HG03457 (cell line): ENCODE measurements around the gene LRP3.

Source experiments
- ATAC-seq: cut with Tn5 transposase; IDR thresholded peaks from one replicate; pipeline ENCODE4 v1.9.1; 2021; ENCODE audit warnings: moderate number of reproducible peaks; ENCODE audit not compliant: unreplicated experiment

Gene LRP3

DNA sequence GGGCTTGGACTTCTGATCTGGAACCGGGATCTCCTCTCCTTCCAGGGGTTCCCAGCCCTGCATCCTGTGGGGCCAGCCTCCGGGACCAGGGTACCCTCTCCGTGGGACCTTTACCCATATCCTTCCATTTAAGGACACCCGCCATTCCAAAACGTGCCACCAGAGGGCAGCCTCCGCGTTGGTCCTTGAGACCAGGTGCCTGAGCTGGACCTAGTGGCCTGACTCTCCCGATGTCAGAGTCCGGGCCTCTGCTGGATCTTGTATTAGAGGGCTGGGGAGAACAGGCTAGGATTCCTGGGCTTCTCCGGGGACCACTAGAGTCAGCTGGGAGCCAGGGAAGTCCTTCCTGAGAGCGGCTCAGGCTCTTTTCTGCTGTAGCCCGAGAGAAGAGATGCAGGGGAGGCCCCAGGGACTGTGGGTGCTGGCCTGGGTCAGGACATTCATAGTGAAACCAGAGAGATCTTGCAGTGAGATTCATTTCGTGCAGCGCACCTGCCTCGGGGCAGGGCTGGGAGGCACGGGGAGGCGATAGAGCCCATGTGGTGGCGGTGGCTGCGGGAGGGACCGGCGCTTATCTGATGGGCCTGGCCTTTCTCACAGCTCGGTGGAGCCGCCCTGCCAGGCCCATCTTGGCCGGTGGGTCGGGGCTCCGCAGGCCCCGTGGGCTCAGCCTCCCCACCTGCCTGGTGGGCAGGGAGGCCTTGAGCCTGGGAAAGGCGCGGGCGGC, 41.3 kb downstream of the LRP3 start:
- ATAC-seq: peak; percentile 96

DNA sequence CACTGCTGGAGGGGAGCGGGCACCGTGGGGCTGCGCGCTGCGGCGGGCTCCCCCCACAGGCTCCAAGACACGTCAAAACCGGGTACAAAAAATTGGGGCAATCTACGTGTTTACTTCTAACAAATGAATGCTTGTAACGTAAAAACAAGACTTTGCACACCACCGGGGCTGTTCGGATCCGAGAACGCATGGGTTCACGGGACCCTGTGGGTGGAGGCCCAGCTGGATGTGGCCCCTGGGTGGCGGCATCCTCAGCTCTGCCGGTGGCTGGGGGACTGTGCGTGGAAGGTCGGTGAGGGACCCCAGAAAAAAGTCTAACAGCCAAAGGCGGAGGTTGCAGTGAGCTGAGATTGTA, 41.8 kb downstream of the LRP3 start:
- no peak for ATAC-seq

DNA sequence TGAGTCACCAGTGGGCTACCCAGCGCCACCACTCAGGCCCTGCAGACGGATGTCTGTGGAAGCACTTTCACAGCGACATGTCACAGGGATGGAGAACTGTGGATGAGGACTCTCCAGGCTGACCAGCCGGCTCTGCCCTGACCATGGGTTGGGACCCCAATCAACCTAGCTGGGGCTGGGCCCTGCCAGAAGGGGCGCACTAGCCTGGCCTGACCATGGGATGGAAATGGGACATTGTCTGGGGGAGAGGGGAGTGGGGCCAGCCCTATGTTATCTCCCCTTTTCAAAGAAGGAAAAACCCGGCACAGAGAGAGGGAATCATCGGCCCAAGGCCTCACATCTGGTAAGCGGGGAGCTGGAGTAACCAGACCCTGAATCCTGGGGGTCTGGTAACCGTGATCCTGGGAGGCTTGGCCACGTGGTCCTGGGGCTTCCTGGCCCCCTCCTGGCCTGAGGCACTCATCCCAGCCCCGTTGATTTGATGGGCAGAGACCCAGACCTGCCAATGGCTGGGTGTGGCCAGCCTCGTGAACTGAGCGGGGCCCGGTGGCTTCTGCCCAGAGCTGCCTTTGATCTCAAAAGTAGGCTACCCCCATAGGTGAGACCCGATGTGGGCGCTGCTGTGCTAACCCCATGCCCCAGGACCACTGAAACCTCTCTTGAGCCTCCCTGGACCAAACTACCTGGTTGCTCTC, 42.7 kb downstream of the LRP3 start:
- ATAC-seq: no peak

DNA sequence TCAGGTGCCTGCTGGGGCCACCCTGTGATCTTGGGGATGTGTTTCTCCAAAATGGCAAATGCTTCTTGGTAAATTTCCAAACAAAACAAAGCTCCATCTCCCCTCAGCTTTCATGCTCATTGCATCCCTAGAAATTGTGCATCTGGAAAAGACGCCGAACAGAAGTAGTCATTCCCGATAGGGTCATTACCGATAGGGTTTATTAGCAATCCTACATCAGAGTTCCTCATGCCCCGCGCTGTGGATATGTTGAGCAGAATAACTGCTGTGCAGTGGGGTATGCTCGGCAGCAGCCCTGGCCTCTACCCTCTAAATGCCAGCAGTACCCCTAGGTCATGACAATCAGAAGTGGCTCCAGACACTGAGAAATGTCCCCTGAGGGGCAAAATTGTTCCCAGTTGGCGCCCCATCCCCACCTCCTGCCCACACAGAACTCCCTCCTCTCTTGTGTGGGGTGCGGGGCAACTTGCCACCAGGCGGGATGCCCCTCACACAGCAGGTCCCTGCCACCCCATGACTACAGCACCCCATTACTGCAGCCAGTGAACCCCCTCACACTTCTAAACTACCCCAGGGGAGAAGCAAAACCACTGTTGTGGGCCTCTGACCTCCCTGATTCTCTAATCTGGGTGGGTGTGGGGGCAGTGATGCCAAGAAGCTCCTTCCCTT, 44.5 kb downstream of the LRP3 start:
- ATAC-seq: no peak

DNA sequence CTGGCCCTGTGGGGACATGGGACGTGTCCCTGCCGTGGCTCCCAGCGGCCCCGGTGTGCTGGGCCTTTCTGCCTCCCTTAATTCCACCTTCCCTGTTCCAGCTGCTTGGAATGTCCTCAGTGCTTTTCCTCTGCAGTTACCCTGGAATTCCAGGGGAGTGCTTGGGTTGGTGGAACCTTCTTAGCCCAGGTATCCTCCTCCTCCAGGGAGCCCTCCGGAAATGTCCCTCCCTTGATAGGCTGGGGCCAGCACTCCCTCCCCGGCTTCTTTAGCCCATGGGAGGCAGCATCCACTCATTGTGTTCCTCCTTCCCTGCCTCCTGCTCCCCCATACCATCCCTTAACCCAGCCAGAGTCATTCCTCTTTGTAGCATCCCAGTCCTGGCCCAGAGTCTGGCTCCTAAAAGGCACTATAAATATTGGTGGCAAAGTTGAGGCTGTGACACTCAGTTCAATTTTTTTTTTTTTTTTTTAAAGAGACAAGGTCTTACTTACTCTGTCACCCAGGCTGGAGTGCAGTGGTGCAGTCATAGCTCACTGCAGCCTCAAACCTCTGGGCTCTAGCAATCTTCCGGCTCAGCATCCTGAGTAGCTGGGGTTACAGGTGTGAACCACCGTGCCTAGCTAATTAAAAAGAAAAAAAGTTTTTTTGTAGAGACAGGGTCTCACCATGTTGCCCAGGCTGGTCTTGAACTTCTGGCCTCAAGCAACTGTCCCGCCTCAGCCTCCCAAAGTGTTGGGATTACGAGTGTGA, 45.3 kb downstream of the LRP3 start:
- no peak for ATAC-seq

DNA sequence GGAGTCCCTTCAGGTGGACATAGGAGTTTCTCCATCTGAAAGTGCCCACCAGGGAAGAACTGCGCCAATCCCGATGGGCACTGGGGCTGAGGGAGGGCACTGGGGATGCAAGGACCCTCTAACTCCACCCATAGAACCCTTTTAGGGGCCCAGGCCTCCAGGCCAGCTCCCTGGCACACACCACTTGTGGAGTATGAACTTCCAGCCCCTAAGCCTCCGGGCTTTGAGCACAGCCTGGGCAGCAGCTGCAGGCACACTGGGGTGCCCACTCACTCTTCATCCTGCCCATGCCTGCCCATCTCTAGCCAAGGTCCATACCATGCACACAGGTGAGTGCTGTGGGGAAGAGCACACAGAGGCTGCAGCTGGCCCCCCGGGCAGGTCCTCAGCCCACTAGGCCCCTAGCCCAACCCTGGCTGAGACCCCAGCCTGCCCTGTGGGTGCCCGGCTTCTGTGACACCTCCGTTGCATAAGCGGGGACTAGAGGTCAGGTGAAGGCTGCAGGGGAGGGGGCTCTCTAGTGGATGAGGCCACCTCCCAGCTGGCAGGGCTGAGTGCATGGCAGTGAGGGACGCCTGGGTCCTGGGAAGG, 46.1 kb downstream of the LRP3 start:
- ATAC-seq: no peak

DNA sequence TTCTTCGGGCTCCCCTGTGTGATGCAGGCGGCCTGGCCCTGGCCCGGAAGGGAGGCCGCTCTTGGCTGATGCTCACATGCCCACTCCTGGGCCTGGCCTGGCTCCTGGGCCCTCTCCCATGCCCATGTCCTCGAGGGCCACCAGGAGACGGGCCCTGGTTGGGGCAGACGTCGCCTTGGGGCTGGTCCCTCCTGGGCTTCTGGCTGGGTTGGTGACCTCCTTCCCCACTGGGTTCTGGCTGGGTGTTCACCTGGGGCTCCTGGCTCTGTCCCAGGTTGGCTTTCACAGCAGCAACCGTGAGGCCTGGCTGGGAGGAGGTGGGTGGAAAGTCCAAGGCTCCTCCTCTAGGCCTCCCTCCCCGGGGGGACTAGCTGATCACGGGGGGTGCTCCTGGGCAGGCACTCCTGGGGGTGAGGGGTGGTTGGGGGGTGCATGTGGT, 47.0 kb downstream of the LRP3 start:
- ATAC-seq: no peak

DNA sequence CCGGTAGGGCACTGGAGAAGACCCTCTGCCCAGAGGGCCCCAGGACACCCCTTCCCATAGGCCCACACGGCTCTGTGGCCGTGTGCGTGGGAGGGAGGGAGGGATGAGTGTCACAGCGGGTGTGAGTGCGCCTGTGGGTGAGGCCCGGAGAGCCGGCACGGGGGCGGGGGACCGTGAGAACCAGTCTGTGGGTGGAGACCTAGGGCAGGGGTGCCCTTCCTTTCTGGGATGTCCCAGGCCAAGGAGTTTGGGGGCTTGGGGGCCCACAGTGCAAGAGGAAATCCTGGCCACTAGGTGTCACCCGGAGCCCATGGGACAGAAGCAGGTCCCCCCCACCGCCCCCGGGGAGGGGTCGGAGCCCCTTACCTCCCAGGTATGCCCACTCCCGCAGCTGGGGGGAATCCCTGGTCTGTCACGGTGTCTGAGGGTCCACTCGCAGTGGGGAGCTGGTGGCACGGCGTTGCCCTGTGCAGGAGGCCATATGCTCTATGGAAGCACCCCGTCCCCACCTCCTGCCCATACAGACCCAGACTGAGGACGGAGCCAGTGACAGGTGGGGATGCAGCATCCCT, 47.5 kb downstream of the LRP3 start:
- ATAC-seq: no peak

DNA sequence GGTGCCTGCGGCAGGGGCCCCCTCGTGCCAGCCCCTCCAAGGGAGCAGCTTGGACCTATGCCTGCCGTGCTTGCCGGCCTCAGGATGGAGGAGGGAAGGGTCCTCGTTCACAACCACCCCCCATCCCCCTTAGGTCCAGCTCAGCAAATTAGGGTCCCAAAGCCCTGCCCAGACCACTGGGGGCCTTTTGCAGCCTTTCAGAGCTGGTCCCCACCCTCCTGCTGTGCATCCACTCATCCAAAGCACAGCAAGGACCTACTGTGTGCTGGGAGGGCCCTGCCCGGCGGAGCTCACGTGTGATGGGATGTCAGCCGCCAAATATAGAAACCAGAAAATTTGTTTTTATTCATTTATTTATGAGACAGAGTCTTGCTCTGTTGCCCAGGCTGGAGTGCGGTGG, 48.0 kb downstream of the LRP3 start:
- no peak for ATAC-seq

DNA sequence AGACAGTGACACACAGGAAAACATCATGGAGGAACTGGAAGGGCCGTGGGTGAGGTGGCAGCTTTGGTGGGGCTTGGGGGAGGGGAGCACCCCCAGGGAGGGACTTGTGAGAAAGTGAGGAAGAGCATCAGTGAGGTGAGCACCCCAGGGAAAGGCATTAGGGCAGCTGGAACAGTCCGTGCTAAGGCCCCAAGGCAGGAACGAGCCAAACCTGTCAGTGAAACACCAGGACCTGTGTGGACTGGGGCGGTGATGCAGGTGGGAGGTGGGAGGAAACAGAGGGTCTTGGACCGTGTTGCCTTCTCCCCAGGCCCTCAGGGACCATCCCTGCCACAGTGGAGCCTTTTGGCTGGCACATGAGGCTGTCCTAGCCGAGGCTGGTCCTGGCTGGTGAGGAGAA, 48.8 kb downstream of the LRP3 start:
- no peak for ATAC-seq

DNA sequence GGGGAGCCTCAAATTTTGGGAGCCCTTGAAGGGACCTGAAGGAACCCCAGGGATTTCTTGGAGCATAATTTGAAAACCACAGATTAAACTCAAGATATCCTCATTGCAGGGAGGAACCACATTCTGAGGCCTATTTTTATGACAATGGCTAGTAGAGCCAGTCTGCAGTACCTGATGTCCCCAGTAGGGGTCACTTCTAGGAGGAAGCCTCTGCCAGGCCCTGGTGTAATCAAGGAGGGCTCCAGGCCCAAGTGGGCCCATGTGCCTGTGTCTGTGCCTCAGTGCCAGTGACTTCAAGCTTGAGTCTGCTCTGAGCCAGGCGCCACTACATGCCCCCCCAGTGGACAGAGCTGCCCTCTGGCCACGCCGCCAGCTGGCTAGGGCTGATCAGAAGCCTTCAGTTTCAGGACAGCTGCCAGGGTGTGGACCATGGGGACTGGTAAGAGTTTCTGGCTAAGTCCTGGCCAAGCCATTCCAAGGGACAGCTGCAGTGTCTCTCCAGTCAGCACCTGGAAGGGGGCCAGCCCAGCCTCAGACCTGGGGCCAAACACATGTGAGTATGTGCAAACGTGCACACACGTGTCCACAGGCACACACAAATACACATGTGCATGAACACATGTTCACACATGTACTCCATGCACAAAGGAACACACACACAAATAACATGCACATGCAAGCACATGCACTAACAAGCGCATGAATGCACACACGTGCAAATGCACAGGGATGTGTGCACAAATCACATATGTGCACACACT, 52.0 kb downstream of the LRP3 start:
- ATAC-seq: no peak

DNA sequence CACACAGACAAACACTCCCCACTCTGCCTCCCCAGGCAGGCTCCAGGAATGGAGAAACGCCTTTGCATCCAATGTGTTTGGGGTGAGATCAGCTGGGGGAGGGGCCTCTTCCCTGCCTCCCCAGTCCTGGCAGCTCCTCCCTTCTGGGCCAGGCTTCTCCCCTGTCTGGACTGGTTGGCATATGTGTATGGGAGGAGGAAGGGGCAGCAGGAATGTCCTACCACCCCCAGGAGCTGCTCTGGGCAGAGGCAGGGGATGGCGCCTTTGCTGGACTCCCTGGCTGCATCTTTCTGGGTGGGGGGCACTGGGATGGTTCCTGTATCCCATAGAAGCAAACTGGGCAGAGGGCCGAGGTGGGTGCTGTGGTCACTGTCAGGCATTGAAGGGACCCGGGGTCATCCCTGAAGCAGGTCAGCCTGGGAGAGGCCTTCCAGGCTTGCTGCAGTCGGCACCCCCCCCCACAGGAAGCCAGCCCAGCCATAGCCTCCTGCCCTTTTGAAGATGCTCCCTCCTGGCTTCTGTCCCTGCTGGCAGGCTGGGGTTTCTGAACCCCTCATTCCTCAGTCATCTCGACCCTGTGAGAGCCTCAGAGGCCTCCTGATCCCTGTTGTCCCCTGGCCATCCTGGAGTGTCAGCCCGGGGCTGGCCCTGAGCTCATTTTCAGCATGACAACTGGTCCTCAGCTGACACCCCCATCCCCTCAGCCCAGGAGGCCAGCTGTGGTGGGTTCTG, 52.7 kb downstream of the LRP3 start:
- no peak for ATAC-seq

DNA sequence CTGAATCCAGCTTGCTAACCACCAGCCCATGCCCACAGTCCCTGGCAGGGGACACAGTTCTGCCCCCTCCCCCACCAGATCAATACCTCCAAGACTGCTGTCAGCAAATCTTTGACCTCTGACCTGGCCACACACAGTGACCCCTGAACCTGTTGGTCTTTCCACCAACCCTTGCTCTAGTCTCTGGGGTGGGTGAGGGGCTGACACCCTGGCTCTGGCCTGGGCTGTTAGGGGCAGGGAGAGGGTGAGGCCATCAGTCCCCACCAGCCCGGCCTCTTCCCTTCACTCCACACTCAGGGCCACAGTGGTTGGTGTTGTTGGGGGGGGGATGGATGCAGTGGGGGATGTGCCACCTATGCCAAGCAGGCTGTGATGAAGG, 53.3 kb downstream of the LRP3 start:
- no peak for ATAC-seq

DNA sequence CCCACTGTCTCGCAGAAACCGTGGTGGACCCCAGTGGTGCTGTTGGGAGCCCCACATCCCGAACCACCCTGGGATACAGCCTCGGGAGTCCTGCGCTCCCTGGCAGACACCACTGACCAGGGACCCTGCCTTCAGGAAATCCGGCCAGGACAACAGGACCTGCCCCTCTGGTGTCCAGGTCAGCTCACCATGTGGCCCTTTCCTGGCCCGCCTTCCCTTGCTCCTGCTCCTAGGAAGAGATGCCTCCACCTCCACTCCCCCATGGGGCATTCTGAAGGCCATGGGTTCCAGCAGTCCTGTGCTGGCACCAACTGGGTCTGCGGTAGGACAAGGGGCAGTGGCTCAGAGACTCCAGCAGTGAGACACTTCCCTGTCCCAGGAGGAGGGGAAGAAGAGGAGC, 54.0 kb downstream of the LRP3 start:
- ATAC-seq: no peak

DNA sequence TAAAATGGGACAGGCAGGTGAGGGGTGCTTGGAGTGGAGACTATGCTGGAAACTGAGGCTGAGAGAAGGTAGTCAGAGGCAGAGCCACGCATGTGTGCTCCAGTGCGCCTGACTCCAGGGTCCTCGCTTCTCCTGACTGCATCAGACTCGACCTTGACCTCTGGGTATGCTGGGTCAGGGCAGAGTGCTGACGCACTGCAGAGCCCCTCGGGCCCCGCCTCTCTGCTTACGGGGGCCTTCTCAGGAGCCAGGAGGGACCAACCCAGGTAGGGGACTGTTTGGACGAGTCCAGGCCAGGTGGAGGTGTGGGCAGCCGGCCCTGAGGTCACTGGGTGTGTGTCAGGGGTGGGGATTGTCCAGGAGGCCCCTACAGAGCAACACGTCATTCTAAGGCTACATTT, 54.4 kb downstream of the LRP3 start:
- ATAC-seq: no peak

DNA sequence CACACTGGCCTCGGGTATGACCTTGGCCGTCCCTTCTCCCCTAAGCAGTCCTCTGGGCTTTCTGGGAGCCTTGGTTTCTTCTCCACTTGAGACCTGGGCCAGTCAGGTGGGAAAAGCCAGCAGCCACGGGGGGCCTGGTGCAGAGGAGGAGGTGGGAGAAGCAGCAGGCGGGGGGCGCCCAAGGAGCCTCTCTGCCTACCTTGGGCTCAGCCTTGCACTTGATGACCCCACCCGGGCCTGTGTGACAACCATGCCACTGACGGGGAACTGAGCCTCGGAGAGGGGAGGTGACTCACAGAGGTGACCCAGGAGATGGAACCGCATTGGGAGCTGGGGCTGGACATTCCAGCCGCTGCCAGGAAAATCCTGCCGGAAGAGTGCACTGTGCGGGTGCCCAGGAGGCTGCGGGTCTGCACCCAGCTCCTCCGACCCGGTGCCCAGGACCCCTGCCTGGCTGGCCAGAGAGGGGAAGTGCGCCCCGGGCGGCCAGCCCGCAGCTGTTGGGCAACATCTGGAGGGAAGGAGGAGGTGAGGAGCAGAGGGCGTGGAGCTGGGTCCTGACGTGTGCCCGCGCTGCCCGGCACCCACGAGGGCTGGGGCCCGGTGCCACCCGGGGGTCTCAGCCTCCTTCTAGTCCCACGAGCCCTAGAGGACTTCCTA, 55.0 kb downstream of the LRP3 start:
- ATAC-seq: no peak

DNA sequence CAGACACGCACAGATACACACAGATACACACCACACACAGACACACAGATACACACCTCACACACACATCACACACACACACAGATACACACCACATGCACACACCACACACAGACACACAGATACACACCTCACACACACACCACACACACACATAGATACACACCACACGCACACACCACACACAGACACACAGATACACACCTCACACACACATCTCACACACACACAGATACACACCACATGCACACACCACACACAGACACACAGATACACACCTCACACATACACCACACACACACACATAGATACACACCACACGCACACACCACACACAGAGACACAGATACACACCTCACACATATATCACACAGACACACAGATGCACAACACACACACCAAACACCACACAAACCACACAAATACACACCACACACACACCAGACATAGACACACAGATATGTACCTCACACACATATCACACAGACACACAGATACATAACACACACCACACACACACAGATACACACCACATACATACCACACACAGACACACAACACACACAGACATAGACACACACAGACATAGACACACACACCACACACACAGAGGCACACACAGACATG, 55.7 kb downstream of the LRP3 start:
- ATAC-seq: no peak

DNA sequence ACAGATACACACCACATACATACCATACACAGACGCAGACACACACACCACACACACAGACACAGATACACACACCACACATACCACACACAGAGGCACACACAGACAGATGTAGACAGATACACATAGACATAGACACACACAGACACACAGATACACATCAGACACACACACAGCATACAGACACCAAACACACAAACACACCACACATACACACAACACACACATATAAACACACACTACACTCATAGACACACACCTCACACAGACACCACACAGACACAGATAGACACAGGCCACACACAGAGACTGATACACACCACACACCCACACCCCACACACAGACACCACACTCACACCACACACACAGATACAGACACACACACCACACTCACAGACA, 56.4 kb downstream of the LRP3 start:
- ATAC-seq: no peak

DNA sequence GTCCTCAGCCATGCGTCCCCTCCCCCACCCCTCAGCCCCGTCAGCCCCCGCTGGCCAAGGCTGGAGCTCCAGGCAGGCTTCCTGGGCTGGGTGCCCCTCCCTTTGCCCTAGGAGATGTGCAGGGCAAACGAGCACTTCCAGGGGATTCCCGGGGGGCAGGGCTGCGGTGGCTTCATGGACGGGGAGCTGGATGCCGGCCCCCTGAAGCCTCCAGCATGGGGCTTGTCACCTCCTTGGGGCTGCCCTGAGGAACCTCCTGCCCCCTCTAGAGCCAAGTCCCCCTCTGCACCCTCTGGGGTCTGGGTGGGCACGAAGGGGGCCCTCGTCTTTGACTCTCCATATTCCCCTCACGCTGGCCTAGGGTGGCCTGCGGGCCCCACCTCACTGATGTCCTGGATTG, 56.9 kb downstream of the LRP3 start:
- no peak for ATAC-seq
